Stimulated activated CD8-positive, alpha-beta memory T cell treated with anti-CD3 and anti-CD28 coated beads, Interleukin-15, amount 100 ng/mL, for 24 hours (primary cell): ENCODE results near the gene MYT1.
"Not testable (repeated sequence)": the region's sequence is repeated elsewhere in the genome, so short reads cannot be mapped to it uniquely, and the experiment has no call there.

Experiments used
- DNase-seq: peaks from one replicate; pipeline ENCODE4 v3.0.0-alpha.2; 2020; ENCODE audit warnings: low read depth

The MYT1 gene

GRCh38 chr20:64276817-64277216 is 112.6 kb downstream of the MYT1 start:
- DNase-seq, result no peak

- DNase-seq, result no peak
These were observed 113.5 kb downstream of the MYT1 start for GRCh38 chr20:64277571-64278316.

- DNase-seq, result no peak
These were observed 114.0 kb downstream of the MYT1 start for GRCh38 chr20:64278317-64278681.

GRCh38 chr20:64279826-64280459 is 115.7 kb downstream of the MYT1 start:
- DNase-seq, result no peak

GRCh38 chr20:64280460-64280843 is 116.2 kb downstream of the MYT1 start:
- no peak for DNase-seq

- no peak for DNase-seq
These were observed 119.4 kb downstream of the MYT1 start for GRCh38 chr20:64283646-64284045.

- DNase-seq, result peak; percentile 44
These were observed 121.6 kb downstream of the MYT1 start for GRCh38 chr20:64285579-64286446.

- not testable (repeated sequence) for DNase-seq
These were observed 122.4 kb downstream of the MYT1 start for GRCh38 chr20:64286447-64287263.

GRCh38 chr20:64287264-64287590 is 123.0 kb downstream of the MYT1 start:
- not testable (repeated sequence) for DNase-seq
